Measurements from ENCODE around the gene ST14. TPM values are rescaled to one million over a fixed set of nuclear protein-coding genes. Genes with fewer than 3 reads are reported as not detected.
"Not testable (repeated sequence)": the region's sequence is repeated elsewhere in the genome, so short reads cannot be mapped to it uniquely, and the experiment has no call there.

The ST14 gene
- polyA plus RNA-seq, 1 experiment, result not detected

DNA sequence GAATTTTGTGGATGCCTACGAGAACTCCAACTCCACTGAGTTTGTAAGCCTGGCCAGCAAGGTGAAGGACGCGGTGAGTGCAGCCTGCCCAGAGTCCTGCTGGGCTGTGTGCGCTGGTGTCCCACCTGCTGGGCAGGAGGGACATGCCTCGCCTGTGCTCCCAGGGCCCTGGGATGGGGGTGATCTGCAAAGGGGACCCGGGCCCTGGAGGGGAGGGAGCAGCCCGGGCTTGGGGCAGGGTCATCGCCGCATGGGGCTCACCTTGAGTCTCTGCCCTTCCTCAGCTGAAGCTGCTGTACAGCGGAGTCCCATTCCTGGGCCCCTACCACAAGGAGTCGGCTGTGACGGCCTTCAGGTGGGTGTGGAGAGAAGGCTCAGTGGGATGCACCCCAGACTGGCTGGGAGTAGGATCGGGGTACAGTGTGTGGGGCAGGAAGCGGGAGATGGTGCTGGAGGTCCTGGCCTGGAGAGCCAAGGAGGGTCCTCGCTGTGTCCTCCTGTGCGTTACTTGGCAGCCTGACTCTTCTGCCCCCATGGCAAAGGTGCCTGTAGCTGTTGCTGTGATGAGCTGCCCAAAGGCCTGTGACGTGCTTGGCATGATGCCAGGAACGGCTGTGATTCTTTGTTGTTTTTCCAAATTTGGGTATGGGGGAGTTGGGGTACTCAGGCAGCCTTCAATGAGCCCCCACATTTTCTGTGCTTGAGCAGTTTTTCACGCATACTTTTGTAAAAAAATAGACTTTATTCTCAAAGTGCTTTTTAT, 29.2 kb downstream of the ST14 start:
- peaks cover 2% of the 10 kb centered on the region; the same call in 1 of the 2 replicates for H3K27me3 ChIP-seq (ENCODE audit: control insufficient read depth, insufficient read depth, low read length)
- no peak overlapping the region for H3K4me3 ChIP-seq (ENCODE audit: low read depth, low read length)
- ChIA-PET CTCF (no interaction called here), POLR2A (no interaction called here)
- TF ChIP-seq, protein P1, sequence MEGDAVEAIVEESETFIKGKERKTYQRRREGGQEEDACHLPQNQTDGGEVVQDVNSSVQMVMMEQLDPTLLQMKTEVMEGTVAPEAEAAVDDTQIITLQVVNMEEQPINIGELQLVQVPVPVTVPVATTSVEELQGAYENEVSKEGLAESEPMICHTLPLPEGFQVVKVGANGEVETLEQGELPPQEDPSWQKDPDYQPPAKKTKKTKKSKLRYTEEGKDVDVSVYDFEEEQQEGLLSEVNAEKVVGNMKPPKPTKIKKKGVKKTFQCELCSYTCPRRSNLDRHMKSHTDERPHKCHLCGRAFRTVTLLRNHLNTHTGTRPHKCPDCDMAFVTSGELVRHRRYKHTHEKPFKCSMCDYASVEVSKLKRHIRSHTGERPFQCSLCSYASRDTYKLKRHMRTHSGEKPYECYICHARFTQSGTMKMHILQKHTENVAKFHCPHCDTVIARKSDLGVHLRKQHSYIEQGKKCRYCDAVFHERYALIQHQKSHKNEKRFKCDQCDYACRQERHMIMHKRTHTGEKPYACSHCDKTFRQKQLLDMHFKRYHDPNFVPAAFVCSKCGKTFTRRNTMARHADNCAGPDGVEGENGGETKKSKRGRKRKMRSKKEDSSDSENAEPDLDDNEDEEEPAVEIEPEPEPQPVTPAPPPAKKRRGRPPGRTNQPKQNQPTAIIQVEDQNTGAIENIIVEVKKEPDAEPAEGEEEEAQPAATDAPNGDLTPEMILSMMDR (IDR thresholded peaks at IDR 0.05; ENCODE audit: insufficient read depth, low read depth, low read length), result no peak
- no peak for DNase-seq (ENCODE audit: low read depth)
- no peaks in the 10 kb centered on the region for H3K36me3 ChIP-seq (ENCODE audit: control insufficient read depth, insufficient read depth, low read length)

DNA sequence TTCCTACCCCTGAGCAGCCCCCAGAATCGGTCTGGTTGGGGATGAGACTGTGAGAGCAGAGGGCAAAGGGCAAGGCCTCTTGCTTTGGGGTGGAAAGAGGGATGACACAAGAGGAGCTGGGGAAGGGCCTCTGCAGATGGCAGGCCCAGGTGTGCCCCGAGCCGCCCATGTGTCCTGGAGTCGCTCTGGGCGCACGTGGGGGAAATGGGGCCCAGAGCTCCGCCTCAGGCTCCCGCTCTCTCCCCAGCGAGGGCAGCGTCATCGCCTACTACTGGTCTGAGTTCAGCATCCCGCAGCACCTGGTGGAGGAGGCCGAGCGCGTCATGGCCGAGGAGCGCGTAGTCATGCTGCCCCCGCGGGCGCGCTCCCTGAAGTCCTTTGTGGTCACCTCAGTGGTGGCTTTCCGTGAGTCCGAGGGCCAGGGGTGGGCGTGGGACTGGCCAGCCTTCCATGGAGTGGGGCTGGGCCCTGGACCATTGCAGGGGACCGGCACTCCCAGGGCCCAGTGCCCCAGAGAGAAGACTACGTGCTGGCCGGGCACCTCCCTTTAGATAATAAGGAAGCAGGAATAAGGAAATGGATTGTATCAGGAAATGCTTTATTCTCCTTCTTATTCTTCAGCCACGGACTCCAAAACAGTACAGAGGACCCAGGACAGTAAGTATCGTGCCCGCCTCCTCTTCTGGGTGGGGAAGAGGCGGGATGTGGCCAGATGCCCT, 30.1 kb downstream of the ST14 start:
- TF ChIP-seq, protein P1 (IDR thresholded peaks at IDR 0.05; ENCODE audit: insufficient read depth, low read depth, low read length), result no peak
- Histone ChIP-seq H3K36me3 (ENCODE audit: control insufficient read depth, insufficient read depth, low read length) (no peaks in the 10 kb centered on the region), H3K4me3 (ENCODE audit: low read depth, low read length) (no peak overlapping the region), H3K27me3 (ENCODE audit: control insufficient read depth, insufficient read depth, low read length) (peaks cover 2% of the 10 kb centered on the region; the same call in 1 of the 2 replicates)
- no peak for DNase-seq (ENCODE audit: low read depth)
- ChIA-PET POLR2A (no interaction called here), CTCF (no interaction called here)

DNA sequence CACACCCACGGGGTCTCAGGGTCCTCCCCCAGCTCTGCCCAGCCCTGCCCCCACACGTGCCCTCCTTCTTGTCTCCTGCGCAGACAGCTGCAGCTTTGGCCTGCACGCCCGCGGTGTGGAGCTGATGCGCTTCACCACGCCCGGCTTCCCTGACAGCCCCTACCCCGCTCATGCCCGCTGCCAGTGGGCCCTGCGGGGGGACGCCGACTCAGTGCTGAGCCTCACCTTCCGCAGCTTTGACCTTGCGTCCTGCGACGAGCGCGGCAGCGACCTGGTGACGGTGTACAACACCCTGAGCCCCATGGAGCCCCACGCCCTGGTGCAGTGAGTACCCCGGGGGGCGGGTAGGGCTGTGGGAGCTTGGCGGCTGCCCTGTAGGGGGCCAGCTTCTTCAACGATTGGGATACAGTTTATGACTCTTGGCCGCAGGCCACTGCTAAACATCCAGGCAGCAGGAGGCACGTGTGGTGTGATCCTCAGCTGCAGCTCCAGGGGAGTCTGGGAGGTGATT, 30.8 kb downstream of the ST14 start:
- DNase-seq (ENCODE audit: low read depth), result no peak
- POLR2A ChIA-PET, result no interaction called here
- Histone ChIP-seq H3K36me3 (ENCODE audit: control insufficient read depth, insufficient read depth, low read length) (no peaks in the 10 kb centered on the region), H3K27me3 (ENCODE audit: control insufficient read depth, insufficient read depth, low read length) (peaks cover 4% of the 10 kb centered on the region; the same call in 1 of the 2 replicates), H3K4me3 (ENCODE audit: low read depth, low read length) (no peak overlapping the region)
- CTCF ChIA-PET, result no interaction called here
- TF ChIP-seq, protein P1 (IDR thresholded peaks at IDR 0.05; ENCODE audit: insufficient read depth, low read depth, low read length), result no peak

DNA sequence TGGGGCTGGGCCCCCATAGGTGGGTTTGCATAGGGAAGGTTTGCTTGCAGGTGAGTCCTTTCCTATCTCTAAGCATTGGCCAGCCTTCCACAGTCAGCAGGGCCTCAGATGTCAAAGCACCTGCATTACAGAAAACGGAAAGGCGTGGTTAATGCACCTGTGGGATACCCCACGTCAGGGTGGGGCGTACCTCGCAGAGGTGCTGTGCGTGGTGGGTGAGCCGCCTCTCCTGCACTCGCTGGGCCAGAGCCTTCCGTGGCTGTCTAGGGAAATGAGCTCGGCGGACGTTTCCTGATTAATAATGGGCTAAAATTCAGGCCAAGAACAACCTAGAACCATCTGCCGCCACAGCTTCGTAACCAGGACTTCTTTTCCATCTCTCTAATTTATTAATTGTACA, 32.3 kb downstream of the ST14 start:
- DNase-seq (ENCODE audit: low read depth), result no peak
- CTCF ChIA-PET, result no interaction called here
- Histone ChIP-seq H3K4me3 (ENCODE audit: low read depth, low read length) (no peak overlapping the region), H3K27me3 (ENCODE audit: control insufficient read depth, insufficient read depth, low read length) (peaks cover 4% of the 10 kb centered on the region; the same call in 1 of the 2 replicates), H3K36me3 (ENCODE audit: control insufficient read depth, insufficient read depth, low read length) (no peaks in the 10 kb centered on the region)
- TF ChIP-seq, protein P1 (IDR thresholded peaks at IDR 0.05; ENCODE audit: insufficient read depth, low read depth, low read length), result no peak
- POLR2A ChIA-PET, result no interaction called here

DNA sequence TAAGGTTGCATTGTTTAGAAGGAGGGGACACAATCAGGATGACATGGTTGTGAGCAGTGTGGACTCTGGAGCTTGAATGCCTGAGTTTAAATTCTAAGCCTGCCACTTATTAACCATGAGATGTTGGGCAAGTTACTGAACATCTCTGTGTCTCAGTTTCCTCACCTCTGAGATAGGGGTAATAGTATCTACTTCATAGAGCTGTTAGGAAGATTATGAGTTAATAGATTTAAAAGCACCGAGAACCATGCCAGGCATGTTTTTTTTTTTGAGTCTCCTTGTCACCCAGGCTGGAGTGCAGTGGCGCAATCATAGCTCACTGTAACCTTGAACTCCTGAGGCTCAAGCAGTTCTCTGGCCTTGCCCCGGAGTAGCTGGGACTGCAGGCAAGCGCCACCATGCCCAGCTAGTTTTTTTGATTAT, 33.3 kb downstream of the ST14 start:
- H3K36me3 ChIP-seq (ENCODE audit: control insufficient read depth, insufficient read depth, low read length), result no peaks in the 10 kb centered on the region
- ChIA-PET POLR2A (no interaction called here), CTCF (interaction anchor here (0.9 to 1.7 kb wide), 2 partner anchors 8 to 9 kb away, joined by 3 to 4 read pairs; no protein-coding TSS in a partner anchor)
- TF ChIP-seq, protein P1 (IDR thresholded peaks at IDR 0.05; ENCODE audit: insufficient read depth, low read depth, low read length), result no peak
- peaks cover 4% of the 10 kb centered on the region; the same call in 1 of the 2 replicates for H3K27me3 ChIP-seq (ENCODE audit: control insufficient read depth, insufficient read depth, low read length)
- H3K4me3 ChIP-seq (ENCODE audit: low read depth, low read length), result no peak overlapping the region
- no peak for DNase-seq (ENCODE audit: low read depth)

DNA sequence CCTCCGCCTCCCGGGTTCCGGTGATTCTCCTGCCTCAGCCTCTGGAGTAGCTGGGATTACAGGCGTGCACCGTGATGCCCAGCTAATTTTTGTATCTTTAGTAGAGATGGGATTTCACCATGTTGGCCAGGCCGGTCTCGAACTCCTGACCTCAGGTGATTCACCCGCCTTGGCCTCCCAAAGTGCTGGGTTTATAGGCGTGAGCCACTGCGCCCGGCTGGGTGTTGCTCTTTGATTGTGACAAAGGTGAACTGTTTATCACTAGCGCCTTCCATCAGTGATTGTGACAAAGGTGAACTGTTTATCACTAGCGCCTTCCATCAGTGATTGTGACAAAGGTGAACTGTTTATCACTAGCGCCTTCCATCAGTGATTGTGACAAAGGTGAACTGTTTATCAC, 34.0 kb downstream of the ST14 start:
- POLR2A ChIA-PET; H3K36me3 ChIP-seq (ENCODE audit: control insufficient read depth, insufficient read depth, low read length); H3K27me3 ChIP-seq (ENCODE audit: control insufficient read depth, insufficient read depth, low read length); H3K4me3 ChIP-seq (ENCODE audit: low read depth, low read length); DNase-seq (ENCODE audit: low read depth): not testable (repeated sequence)
- CTCF ChIA-PET, result interaction anchor here (1.7 kb wide), 1 partner anchor 10 kb away, joined by 4 read pairs; no protein-coding TSS in a partner anchor

Data from BJ (cell line).